A549 (cell line): Measurements from ENCODE around the gene OGFOD1. TPM values are rescaled to one million over a fixed set of nuclear protein-coding genes. Genes with fewer than 3 reads are reported as not detected.

Source experiments
- ATAC-seq, 2 experiments: fragments of 200-7000 bp in 1 of 2; fragments of >200 bp in 1 of 2; cut with Nextera tagmentation in 1 of 2; cut with Tn5 transposase in 1 of 2; 3 replicates each; pipeline versions ENCODE4 v1.8.0 to v1.9.1; 2018 to 2020; ENCODE audit warnings: mild to moderate bottlenecking in 1 of 2, moderate library complexity in 1 of 2
- CTCF ChIA-PET: fragments of 300-600 bp; sonication (Branson Sonifier 250); formaldehyde crosslinking; extraction: SDS; loops from one replicate; lab custom pipeline; 2021; ENCODE audit warnings: antibody characterized with exemption, inconsistent platforms; lab: Yijun Ruan, JAX
- POLR2A ChIA-PET: fragments of 350-600 bp; formaldehyde crosslinking; extraction: SDS; loops from one replicate; lab custom pipeline; 2021; ENCODE audit warnings: antibody characterized with exemption, inconsistent platforms; lab: Yijun Ruan, JAX
- DNase-seq, 2 experiments: peaks; one replicate each; pipeline versions ENCODE4 v3.0.0 to v3.0.0-alpha.2; 2011 to 2016; ENCODE audit warnings: low read depth in 1 of 2, low spot score in 1 of 2
- FAIRE-seq: peaks from 2 replicates; lab custom pipeline; 2011; peaks lifted over from hg19 to GRCh38; lab: Jason Lieb, UNC
- H3K27ac ChIP-seq, 2 experiments: fragments of >200 bp; sonication (Bioruptor Twin); formaldehyde crosslinking; 3 replicates each; pipeline ENCODE4 v1.5.1; 2016 to 2017
- H3K4me1 ChIP-seq: fragments of >200 bp; sonication (Bioruptor Twin); formaldehyde crosslinking; 3 replicates; pipeline ENCODE4 v1.6.1; 2016
- H3K4me2 ChIP-seq: fragments of >200 bp; sonication (Bioruptor Twin); formaldehyde crosslinking; 3 replicates; pipeline ENCODE4 v1.6.1; 2016
- H3K4me3 ChIP-seq: fragments of >200 bp; sonication (Bioruptor Twin); formaldehyde crosslinking; 3 replicates; pipeline ENCODE4 v1.5.1; 2016
- H3K9me3 ChIP-seq: fragments of >200 bp; sonication (Bioruptor Twin); formaldehyde crosslinking; 3 replicates; pipeline ENCODE4 v1.6.1; 2016
- CBX2 ChIP-seq: fragments of 200-600 bp; sonication (generic); IDR thresholded peaks from 2 replicates; pipeline ENCODE4 v1.6.1; 2016; ENCODE audit warnings: low read depth, mild to moderate bottlenecking, borderline replicate concordance
- CHD2 ChIP-seq: fragments of 150-350 bp; IDR thresholded peaks from 2 replicates; pipeline ENCODE4 v1.6.1; 2014; ENCODE audit warnings: low read length; ENCODE audit not compliant: partially characterized antibody
- CTCF ChIP-seq: fragments of >200 bp; sonication (Bioruptor Twin); formaldehyde crosslinking; IDR thresholded peaks from 3 replicates; pipeline ENCODE4 v1.5.1; 2016
- EHF ChIP-seq: fragments of 250-450 bp; sonication (Bioruptor Pico); IDR thresholded peaks from 2 replicates; pipeline ENCODE4 v1.5.0; 2020; ENCODE audit warnings: mild to moderate bottlenecking
- FOSB ChIP-seq: fragments of 250-450 bp; sonication (Bioruptor Pico); IDR thresholded peaks from 2 replicates; pipeline ENCODE4 v1.5.0; 2020; ENCODE audit warnings: mild to moderate bottlenecking, moderate library complexity
- HDAC2 ChIP-seq: fragments of 200-600 bp; sonication (generic); IDR thresholded peaks from 2 replicates; pipeline ENCODE4 v1.6.1; 2016
- HEYL ChIP-seq: fragments of 250-450 bp; sonication (Bioruptor Pico); IDR thresholded peaks from 2 replicates; pipeline ENCODE4 v1.8.0; 2021; ENCODE audit warnings: mild to moderate bottlenecking, moderate library complexity
- HOXA7 ChIP-seq: fragments of 250-450 bp; sonication (Bioruptor Pico); IDR thresholded peaks from 2 replicates; pipeline ENCODE4 v1.5.0; 2020; ENCODE audit warnings: mild to moderate bottlenecking, moderate library complexity
- HOXB13 ChIP-seq: fragments of 250-450 bp; sonication (Bioruptor Pico); IDR thresholded peaks from 2 replicates; pipeline ENCODE4 v1.5.0; 2020; ENCODE audit warnings: low read depth, mild to moderate bottlenecking, moderate library complexity
- JUN ChIP-seq, 2 experiments: fragments of >200 bp; sonication (Bioruptor Twin); formaldehyde crosslinking; IDR thresholded peaks; 2 replicates in 1 of 2; 3 replicates in 1 of 2; pipeline ENCODE4 v1.6.1; 2016 to 2017
- JUNB ChIP-seq: fragments of >200 bp; sonication (Bioruptor Twin); formaldehyde crosslinking; IDR thresholded peaks from 2 replicates; pipeline ENCODE4 v1.6.1; 2016
- MAFK ChIP-seq: fragments of 450-650 bp; IDR thresholded peaks from 2 replicates; pipeline ENCODE4 v1.6.1; 2014; ENCODE audit not compliant: partially characterized antibody
- MAZ ChIP-seq: fragments of 150-350 bp; IDR thresholded peaks from 2 replicates; pipeline ENCODE4 v1.6.1; 2014; ENCODE audit warnings: antibody characterized with exemption, low read depth, low read length, borderline replicate concordance
- NFE2L2 ChIP-seq: fragments of 150-350 bp; conservative IDR thresholded peaks from 2 replicates; pipeline ENCODE4 v1.6.1; 2014; ENCODE audit warnings: low read length
- NR3C1 ChIP-seq: fragments of >200 bp; sonication (Bioruptor Twin); formaldehyde crosslinking; IDR thresholded peaks from 3 replicates; pipeline ENCODE4 v1.6.1; 2017
- RARB ChIP-seq: fragments of 250-450 bp; sonication (Bioruptor Pico); IDR thresholded peaks from 2 replicates; pipeline ENCODE4 v1.8.0; 2021; ENCODE audit warnings: mild to moderate bottlenecking, moderate library complexity
- RFX5 ChIP-seq: fragments of 450-650 bp; IDR thresholded peaks from 2 replicates; pipeline ENCODE4 v1.7.1; 2014; ENCODE audit warnings: antibody characterized with exemption, mild to moderate bottlenecking, moderate library complexity
- SMC3 ChIP-seq: fragments of >200 bp; sonication (Bioruptor Twin); formaldehyde crosslinking; IDR thresholded peaks from 3 replicates; pipeline ENCODE4 v1.6.1; 2018; ENCODE audit warnings: inconsistent platforms
- SREBF2 ChIP-seq: fragments of 450-650 bp; IDR thresholded peaks from 2 replicates; pipeline ENCODE4 v1.6.1; 2014; ENCODE audit warnings: mild to moderate bottlenecking, moderate library complexity
- TFCP2L1 ChIP-seq: fragments of 250-450 bp; sonication (Bioruptor Pico); IDR thresholded peaks from 2 replicates; pipeline ENCODE4 v1.5.0; 2021; ENCODE audit warnings: mild to moderate bottlenecking
- USF2 ChIP-seq: fragments of 450-650 bp; IDR thresholded peaks from 2 replicates; pipeline ENCODE4 v1.6.1; 2014; ENCODE audit warnings: antibody characterized with exemption
- ZFP36 ChIP-seq: fragments of 450-650 bp; IDR thresholded peaks from 2 replicates; pipeline ENCODE4 v1.6.1; 2014; ENCODE audit warnings: borderline replicate concordance; ENCODE audit not compliant: partially characterized antibody
- ZNF302 ChIP-seq: fragments of 250-450 bp; sonication (Bioruptor Pico); IDR thresholded peaks from 2 replicates; pipeline ENCODE4 v1.9.0; 2021; ENCODE audit warnings: inconsistent platforms, mild to moderate bottlenecking, moderate library complexity
- WGBS: methylation state at CpG from one replicate; pipeline ENCODE4 v1.1.6; 2017; ENCODE audit errors: missing lambda C conversion rate; 5-methylcytosine and 5-hydroxymethylcytosine counted together
- polyA plus RNA-seq, 4 experiments: library from polyadenylated mRNA; depleted of rRNA in 3 of 4; stranded (reverse); fragments of >200 nt; fragmentation: RNase III in 1 of 4; extraction: RNeasy Plus Mini Kit Qiagen cat#74134 plus additional on column Dnase treatment in 1 of 4; gene quantifications; 2 replicates in 3 of 4; 3 replicates in 1 of 4; pipeline ENCODE4 v1.2.3, GENCODE V29; 2011 to 2017
- TF ChIP-seq, protein P1 (sequence below): fragments of 200-600 bp; sonication (generic); IDR thresholded peaks from 2 replicates; pipeline ENCODE4 v1.6.1; 2016; ENCODE audit warnings: antibody characterized with exemption, mild to moderate bottlenecking, moderate library complexity
- TF ChIP-seq, protein P2 (sequence below): IDR thresholded peaks from 2 replicates; pipeline ENCODE4 v1.6.1; 2012

The OGFOD1 gene
- polyA plus RNA-seq, 2 of the 4 experiments (the other 2 are of a cell fraction): 71.6 to 94.1 TPM

DNA sequence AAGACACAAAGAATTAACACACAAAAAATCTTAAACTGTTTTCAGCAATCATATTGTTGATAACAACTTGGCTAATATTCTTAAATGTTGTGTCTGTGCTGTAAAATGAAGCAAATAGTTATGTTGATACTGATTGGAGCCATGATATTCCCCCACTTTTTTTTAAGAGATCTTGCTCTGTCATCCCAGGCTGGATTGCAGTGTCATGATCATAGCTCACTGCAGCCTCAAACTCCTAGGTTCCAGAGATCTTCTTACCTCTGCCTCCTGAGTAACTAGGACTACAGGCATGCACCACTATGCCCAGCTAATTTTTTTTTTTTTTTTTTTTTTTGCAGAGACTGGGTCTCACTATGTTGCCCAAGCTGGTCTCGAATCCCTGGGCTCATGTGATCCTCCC, 42.5 kb downstream of the OGFOD1 start:
- ChIA-PET CTCF (no interaction called here), POLR2A (no interaction called here)
- no peak for FAIRE-seq

GRCh38 chr16:56505181-56505580, 53.8 kb downstream of the OGFOD1 start:
- Histone ChIP-seq H3K9me3 (no peaks in the 10 kb centered on the region), H3K4me2 (no peak overlapping the region)
- no peak for TF ChIP-seq TFCP2L1 (CRISPR knock-in tag)
- TF ChIP-seq FOSB: no peak
- no peak for TF ChIP-seq USF2
- TF ChIP-seq, all 56 proteins: peak for 0
- Histone ChIP-seq H3K27ac (no peak overlapping the region), H3K4me1 (no peaks in the 10 kb centered on the region), H3K4me3 (no peak overlapping the region)
- no peak for FAIRE-seq
- DNase-seq: no peak
- ATAC-seq: no peak
- CTCF ChIA-PET: interaction anchor here (0.7 to 1.4 kb wide), 4 partner anchors 33 to 197 kb away, joined by 3 to 5 read pairs (median 3); no protein-coding TSS in a partner anchor
- POLR2A ChIA-PET: no interaction called here
- 95% methylated on average over 3 of the region's 3 CpGs for WGBS

More for the DNA sequence above, 42.5 kb downstream of the OGFOD1 start:
- H3K4me1 ChIP-seq: no peaks in the 10 kb centered on the region
- H3K27ac ChIP-seq: no peak overlapping the region
- H3K9me3 ChIP-seq: no peaks in the 10 kb centered on the region
- H3K4me3 ChIP-seq: no peak overlapping the region
- H3K4me2 ChIP-seq: no peak overlapping the region
- ATAC-seq: no peak
- no peak for DNase-seq
- no peak for TF ChIP-seq MAZ
- TF ChIP-seq CHD2: no peak
- no peak for TF ChIP-seq HEYL (CRISPR knock-in tag)
- no peak for TF ChIP-seq JUNB
- no peak for TF ChIP-seq CTCF
- no peak for TF ChIP-seq NR3C1
- no peak for TF ChIP-seq RARB (CRISPR knock-in tag)
- TF ChIP-seq NFE2L2: no peak
- no peak for TF ChIP-seq ZNF302 (CRISPR knock-in tag)
- no peak for TF ChIP-seq SMC3
- TF ChIP-seq CBX2: no peak
- no peak for TF ChIP-seq RFX5
- 89% methylated on average over 1 of the region's 1 CpG for WGBS

DNA sequence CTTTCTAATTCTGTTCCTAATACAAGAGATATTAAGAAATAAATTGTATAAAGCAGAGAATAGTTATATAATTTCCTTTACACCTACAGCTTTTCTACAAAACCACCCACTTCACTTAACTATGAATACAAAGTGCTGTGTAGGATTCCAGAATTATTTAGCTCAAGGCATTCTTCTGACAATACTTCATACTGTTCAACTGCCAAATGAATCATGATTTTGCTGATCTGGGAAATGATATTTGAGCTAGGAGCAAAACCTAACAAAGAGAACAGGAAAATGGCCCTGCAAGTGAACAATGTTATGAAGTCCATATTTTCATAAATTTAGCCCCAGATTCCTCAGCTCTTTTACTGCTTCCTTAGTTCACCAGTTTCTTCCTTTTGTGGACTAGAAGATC, 55.6 kb downstream of the OGFOD1 start:
- POLR2A ChIA-PET: no interaction called here
- no peak for TF ChIP-seq JUNB
- TF ChIP-seq, protein P1, sequence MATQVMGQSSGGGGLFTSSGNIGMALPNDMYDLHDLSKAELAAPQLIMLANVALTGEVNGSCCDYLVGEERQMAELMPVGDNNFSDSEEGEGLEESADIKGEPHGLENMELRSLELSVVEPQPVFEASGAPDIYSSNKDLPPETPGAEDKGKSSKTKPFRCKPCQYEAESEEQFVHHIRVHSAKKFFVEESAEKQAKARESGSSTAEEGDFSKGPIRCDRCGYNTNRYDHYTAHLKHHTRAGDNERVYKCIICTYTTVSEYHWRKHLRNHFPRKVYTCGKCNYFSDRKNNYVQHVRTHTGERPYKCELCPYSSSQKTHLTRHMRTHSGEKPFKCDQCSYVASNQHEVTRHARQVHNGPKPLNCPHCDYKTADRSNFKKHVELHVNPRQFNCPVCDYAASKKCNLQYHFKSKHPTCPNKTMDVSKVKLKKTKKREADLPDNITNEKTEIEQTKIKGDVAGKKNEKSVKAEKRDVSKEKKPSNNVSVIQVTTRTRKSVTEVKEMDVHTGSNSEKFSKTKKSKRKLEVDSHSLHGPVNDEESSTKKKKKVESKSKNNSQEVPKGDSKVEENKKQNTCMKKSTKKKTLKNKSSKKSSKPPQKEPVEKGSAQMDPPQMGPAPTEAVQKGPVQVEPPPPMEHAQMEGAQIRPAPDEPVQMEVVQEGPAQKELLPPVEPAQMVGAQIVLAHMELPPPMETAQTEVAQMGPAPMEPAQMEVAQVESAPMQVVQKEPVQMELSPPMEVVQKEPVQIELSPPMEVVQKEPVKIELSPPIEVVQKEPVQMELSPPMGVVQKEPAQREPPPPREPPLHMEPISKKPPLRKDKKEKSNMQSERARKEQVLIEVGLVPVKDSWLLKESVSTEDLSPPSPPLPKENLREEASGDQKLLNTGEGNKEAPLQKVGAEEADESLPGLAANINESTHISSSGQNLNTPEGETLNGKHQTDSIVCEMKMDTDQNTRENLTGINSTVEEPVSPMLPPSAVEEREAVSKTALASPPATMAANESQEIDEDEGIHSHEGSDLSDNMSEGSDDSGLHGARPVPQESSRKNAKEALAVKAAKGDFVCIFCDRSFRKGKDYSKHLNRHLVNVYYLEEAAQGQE: no peak
- TF ChIP-seq JUN (IDR thresholded peaks at IDR 0.05): no peak
- TF ChIP-seq NFE2L2: no peak
- TF ChIP-seq EHF (CRISPR knock-in tag): no peak
- TF ChIP-seq ZFP36: no peak
- no peak for TF ChIP-seq ZNF302 (CRISPR knock-in tag)
- TF ChIP-seq SREBF2: no peak
- TF ChIP-seq MAFK: no peak
- no peak for TF ChIP-seq MAZ
- no peak for TF ChIP-seq RFX5
- TF ChIP-seq HOXB13 (CRISPR knock-in tag): no peak
- TF ChIP-seq USF2: no peak
- no peak for TF ChIP-seq TFCP2L1 (CRISPR knock-in tag)
- no peak for TF ChIP-seq HDAC2
- no peak for TF ChIP-seq SMC3
- TF ChIP-seq, protein P2, sequence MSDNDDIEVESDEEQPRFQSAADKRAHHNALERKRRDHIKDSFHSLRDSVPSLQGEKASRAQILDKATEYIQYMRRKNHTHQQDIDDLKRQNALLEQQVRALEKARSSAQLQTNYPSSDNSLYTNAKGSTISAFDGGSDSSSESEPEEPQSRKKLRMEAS: no peak
- TF ChIP-seq HOXA7 (CRISPR knock-in tag): no peak
- CTCF ChIA-PET: interaction anchor here (0.9 to 2.8 kb wide), 2 partner anchors 36 to 195 kb away, joined by 5 to 8 read pairs; no protein-coding TSS in a partner anchor
- H3K27ac ChIP-seq: no peak overlapping the region
- ATAC-seq (no peak), DNase-seq (no peak), FAIRE-seq (no peak)
- H3K4me3 ChIP-seq: no peak overlapping the region
- no peaks in the 10 kb centered on the region for H3K9me3 ChIP-seq
- H3K4me1 ChIP-seq: no peaks in the 10 kb centered on the region
- H3K4me2 ChIP-seq: no peak overlapping the region
